ENCODE data around the gene TSHZ3. TPM values are rescaled to one million over a fixed set of nuclear protein-coding genes. Genes with fewer than 3 reads are reported as not detected.
A peak's percentile ranks its signal among the peaks of the same experiment; 100 is the strongest.

Gene TSHZ3
- total RNA-seq, 4 donors from 2014 or later, result 2.1 to 3.2 (median 2.7) TPM

DNA sequence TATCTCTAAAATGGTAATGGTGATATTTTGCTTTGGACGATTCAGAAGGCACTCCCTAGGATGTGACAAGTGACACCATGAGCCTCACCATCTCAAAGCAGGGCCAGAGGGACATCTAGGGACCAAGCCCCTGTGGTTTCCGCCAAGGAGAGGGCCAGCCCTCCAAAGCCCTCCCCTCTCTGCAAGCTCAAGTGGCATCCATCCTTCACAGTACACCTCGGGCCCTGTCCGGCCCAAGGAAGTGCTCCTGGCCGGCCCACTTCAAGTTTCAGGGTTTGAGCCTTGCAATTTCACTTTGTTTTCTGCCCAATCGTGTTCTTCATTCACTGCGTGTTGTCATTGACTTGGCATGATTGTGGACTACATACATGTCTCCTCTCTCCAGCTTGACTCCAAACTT, 82.5 kb downstream of the TSHZ3 start:
- WGBS, result 95% methylated on average over 7 of the region's 7 CpGs
- no peak overlapping the region for H3K4me3 ChIP-seq
- peaks cover 12% of the 10 kb centered on the region for H3K4me1 ChIP-seq
- TF ChIP-seq POLR2A (IDR thresholded peaks at IDR 0.05) (no peak), POLR2AphosphoS5 (IDR thresholded peaks at IDR 0.05) (no peak), EP300 (IDR thresholded peaks at IDR 0.05) (no peak)
- TF ChIP-seq, protein P1, sequence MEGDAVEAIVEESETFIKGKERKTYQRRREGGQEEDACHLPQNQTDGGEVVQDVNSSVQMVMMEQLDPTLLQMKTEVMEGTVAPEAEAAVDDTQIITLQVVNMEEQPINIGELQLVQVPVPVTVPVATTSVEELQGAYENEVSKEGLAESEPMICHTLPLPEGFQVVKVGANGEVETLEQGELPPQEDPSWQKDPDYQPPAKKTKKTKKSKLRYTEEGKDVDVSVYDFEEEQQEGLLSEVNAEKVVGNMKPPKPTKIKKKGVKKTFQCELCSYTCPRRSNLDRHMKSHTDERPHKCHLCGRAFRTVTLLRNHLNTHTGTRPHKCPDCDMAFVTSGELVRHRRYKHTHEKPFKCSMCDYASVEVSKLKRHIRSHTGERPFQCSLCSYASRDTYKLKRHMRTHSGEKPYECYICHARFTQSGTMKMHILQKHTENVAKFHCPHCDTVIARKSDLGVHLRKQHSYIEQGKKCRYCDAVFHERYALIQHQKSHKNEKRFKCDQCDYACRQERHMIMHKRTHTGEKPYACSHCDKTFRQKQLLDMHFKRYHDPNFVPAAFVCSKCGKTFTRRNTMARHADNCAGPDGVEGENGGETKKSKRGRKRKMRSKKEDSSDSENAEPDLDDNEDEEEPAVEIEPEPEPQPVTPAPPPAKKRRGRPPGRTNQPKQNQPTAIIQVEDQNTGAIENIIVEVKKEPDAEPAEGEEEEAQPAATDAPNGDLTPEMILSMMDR (IDR thresholded peaks at IDR 0.05), result no peak
- H3K36me3 ChIP-seq, result no peaks in the 10 kb centered on the region
- no peaks in the 10 kb centered on the region for H3K9me3 ChIP-seq
- DNase-seq (ENCODE audit: low spot score in 2 of 2), result peak in 1 of 2 donors; percentile 20
- no peak overlapping the region for H3K27ac ChIP-seq
- no peaks in the 10 kb centered on the region for H3K27me3 ChIP-seq

- no peak overlapping the region for H3K27ac ChIP-seq
Measured at GRCh38 chr19:31266196-31266595, 83.0 kb downstream of the TSHZ3 start.

GRCh38 chr19:31264041-31264778, 85.0 kb downstream of the TSHZ3 start:
- no peak overlapping the region for H3K4me3 ChIP-seq
- TF ChIP-seq, protein P1 (IDR thresholded peaks at IDR 0.05), result no peak
- no peak for TF ChIP-seq POLR2A (IDR thresholded peaks at IDR 0.05)
- TF ChIP-seq POLR2AphosphoS5 (IDR thresholded peaks at IDR 0.05), result no peak
- no peak for TF ChIP-seq EP300 (IDR thresholded peaks at IDR 0.05)
- no peaks in the 10 kb centered on the region for H3K36me3 ChIP-seq
- no peaks in the 10 kb centered on the region for H3K27me3 ChIP-seq
- H3K4me1 ChIP-seq, result peaks cover 25% of the 10 kb centered on the region
- H3K27ac ChIP-seq, result no peak overlapping the region
- no peaks in the 10 kb centered on the region for H3K9me3 ChIP-seq
- WGBS, result 75% methylated on average over 9 of the region's 9 CpGs
- DNase-seq (ENCODE audit: low spot score in 2 of 2), result peak in 1 of 2 donors; percentile 8

More at GRCh38 chr19:31266196-31266595, 83.0 kb downstream of the TSHZ3 start:
- no peaks in the 10 kb centered on the region for H3K9me3 ChIP-seq
- TF ChIP-seq POLR2A (IDR thresholded peaks at IDR 0.05), result no peak
- TF ChIP-seq, protein P1 (IDR thresholded peaks at IDR 0.05), result no peak
- TF ChIP-seq POLR2AphosphoS5 (IDR thresholded peaks at IDR 0.05), result no peak
- no peak for TF ChIP-seq EP300 (IDR thresholded peaks at IDR 0.05)
- DNase-seq (ENCODE audit: low spot score in 2 of 2), result peak in 1 of 2 donors; percentile 13
- H3K36me3 ChIP-seq, result no peaks in the 10 kb centered on the region
- no peak overlapping the region for H3K4me3 ChIP-seq
- WGBS, result 96% methylated on average over 4 of the region's 4 CpGs
- H3K4me1 ChIP-seq, result peaks cover 17% of the 10 kb centered on the region
- no peaks in the 10 kb centered on the region for H3K27me3 ChIP-seq

DNA sequence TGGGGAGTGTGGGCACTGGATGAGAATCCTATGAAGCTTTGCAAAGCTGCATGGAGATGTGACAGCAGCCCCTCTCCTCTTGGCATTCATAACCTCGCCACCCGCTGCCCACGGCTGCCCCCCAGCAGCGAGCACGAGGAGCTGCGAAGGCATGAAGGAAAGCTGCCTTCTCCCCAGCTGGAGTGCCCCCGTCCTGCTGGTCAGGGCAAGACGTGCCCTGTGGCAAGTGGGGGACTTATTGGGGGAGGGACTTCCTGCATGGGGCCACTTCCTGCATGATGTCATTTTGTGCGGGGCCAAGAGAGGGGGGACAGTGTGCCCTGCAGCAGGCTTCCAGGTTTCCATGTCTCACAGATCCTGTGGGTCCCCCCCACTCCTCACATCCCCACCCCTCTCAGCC, 85.9 kb downstream of the TSHZ3 start:
- DNase-seq (ENCODE audit: low spot score in 2 of 2), result no peak
- H3K27ac ChIP-seq, result no peak overlapping the region
- H3K36me3 ChIP-seq, result no peaks in the 10 kb centered on the region
- no peaks in the 10 kb centered on the region for H3K9me3 ChIP-seq
- TF ChIP-seq POLR2AphosphoS5 (IDR thresholded peaks at IDR 0.05) (no peak), EP300 (IDR thresholded peaks at IDR 0.05) (no peak), POLR2A (IDR thresholded peaks at IDR 0.05) (no peak)
- TF ChIP-seq, protein P1 (IDR thresholded peaks at IDR 0.05), result no peak
- no peak overlapping the region for H3K4me3 ChIP-seq
- peaks cover 25% of the 10 kb centered on the region for H3K4me1 ChIP-seq
- no peaks in the 10 kb centered on the region for H3K27me3 ChIP-seq
- WGBS, result 62% methylated on average over 9 of the region's 9 CpGs

DNA sequence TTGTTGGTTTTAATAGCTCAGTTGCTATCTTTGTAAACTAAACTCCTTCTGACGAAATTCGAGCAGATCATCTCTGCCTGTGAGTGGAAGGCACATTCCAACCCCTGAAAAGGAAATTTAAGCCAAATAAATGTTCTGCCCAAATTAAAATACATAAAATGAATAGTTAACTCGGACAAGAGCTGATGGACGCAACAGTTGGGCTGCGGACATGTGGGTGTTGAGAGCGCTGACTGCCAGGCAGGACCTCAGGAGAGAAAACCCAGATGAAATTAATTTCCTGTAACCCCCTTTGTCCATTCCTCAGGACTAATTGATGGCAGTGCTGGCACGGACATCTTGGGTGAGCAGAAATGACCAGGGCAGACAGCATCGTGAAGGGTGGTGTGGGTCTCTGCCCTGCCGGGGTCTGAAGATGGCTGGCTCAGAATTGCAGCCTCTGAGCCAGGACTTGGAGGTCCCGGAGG, 86.5 kb downstream of the TSHZ3 start:
- TF ChIP-seq POLR2AphosphoS5 (IDR thresholded peaks at IDR 0.05) (no peak), EP300 (IDR thresholded peaks at IDR 0.05) (no peak), POLR2A (IDR thresholded peaks at IDR 0.05) (no peak)
- TF ChIP-seq, protein P1 (IDR thresholded peaks at IDR 0.05), result no peak
- Histone ChIP-seq H3K4me1 (peaks cover 25% of the 10 kb centered on the region), H3K9me3 (no peaks in the 10 kb centered on the region), H3K27me3 (no peaks in the 10 kb centered on the region), H3K27ac (no peak overlapping the region), H3K4me3 (no peak overlapping the region), H3K36me3 (no peaks in the 10 kb centered on the region)
- 69% methylated on average over 10 of the region's 10 CpGs for WGBS
- no peak for DNase-seq (ENCODE audit: low spot score in 2 of 2)

Data from suprapubic skin (tissue), 4 donors.